ENCODE measurements around the gene RGMB.
"Not testable (repeated sequence)": the region's sequence is repeated elsewhere in the genome, so short reads cannot be mapped to it uniquely, and the experiment has no call there.

Gene RGMB, protein sequence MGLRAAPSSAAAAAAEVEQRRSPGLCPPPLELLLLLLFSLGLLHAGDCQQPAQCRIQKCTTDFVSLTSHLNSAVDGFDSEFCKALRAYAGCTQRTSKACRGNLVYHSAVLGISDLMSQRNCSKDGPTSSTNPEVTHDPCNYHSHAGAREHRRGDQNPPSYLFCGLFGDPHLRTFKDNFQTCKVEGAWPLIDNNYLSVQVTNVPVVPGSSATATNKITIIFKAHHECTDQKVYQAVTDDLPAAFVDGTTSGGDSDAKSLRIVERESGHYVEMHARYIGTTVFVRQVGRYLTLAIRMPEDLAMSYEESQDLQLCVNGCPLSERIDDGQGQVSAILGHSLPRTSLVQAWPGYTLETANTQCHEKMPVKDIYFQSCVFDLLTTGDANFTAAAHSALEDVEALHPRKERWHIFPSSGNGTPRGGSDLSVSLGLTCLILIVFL

GRCh38 chr5:98773464-98774191, at the start of gene RGMB:
RGMB (plus strand) TSS chr5:98773663; CDS start chr5:98774071, 408 bp downstream.
- peak; percentile 86 for DNase-seq (ENCODE audit: insufficient read length, low spot score)
- TF ChIP-seq CTCF (IDR thresholded peaks at IDR 0.05; ENCODE audit: insufficient read depth, missing control alignments), result no peak

GRCh38 chr5:98726258-98726657, 47.2 kb upstream of the RGMB start:
- no peak for TF ChIP-seq CTCF (IDR thresholded peaks at IDR 0.05; ENCODE audit: insufficient read depth, missing control alignments)
- no peak for DNase-seq (ENCODE audit: insufficient read length, low spot score)
- FAIRE-seq, result no peak

More at GRCh38 chr5:98773464-98774191, at the start of gene RGMB:
- FAIRE-seq, result no peak

GRCh38 chr5:98727686-98728085, 45.8 kb upstream of the RGMB start:
- FAIRE-seq, result no peak
- no peak for TF ChIP-seq CTCF (IDR thresholded peaks at IDR 0.05; ENCODE audit: insufficient read depth, missing control alignments)
- DNase-seq (ENCODE audit: insufficient read length, low spot score), result no peak

GRCh38 chr5:98734646-98735045, 38.8 kb upstream of the RGMB start:
- TF ChIP-seq CTCF (IDR thresholded peaks at IDR 0.05; ENCODE audit: insufficient read depth, missing control alignments), result no peak
- DNase-seq (ENCODE audit: insufficient read length, low spot score) (no peak), FAIRE-seq (no peak)

GRCh38 chr5:98735806-98736507, 37.5 kb upstream of the RGMB start:
- DNase-seq (ENCODE audit: insufficient read length, low spot score) (no peak), FAIRE-seq (no peak)
- TF ChIP-seq CTCF (IDR thresholded peaks at IDR 0.05; ENCODE audit: insufficient read depth, missing control alignments), result no peak

GRCh38 chr5:98736753-98737152, 36.7 kb upstream of the RGMB start:
- no peak for TF ChIP-seq CTCF (IDR thresholded peaks at IDR 0.05; ENCODE audit: insufficient read depth, missing control alignments)
- DNase-seq (ENCODE audit: insufficient read length, low spot score) (no peak), FAIRE-seq (no peak)

GRCh38 chr5:98737441-98737840, 36.0 kb upstream of the RGMB start:
- not testable (repeated sequence) for DNase-seq (ENCODE audit: insufficient read length, low spot score); FAIRE-seq

GRCh38 chr5:98738481-98739149, 34.8 kb upstream of the RGMB start:
- not testable (repeated sequence) for DNase-seq (ENCODE audit: insufficient read length, low spot score); FAIRE-seq

Data from D721Med (cell line).